AML-193 (cell line): ENCODE data around the gene FOXN3.
"Not testable (repeated sequence)": the region's sequence is repeated elsewhere in the genome, so short reads cannot be mapped to it uniquely, and the experiment has no call there.

ENCODE experiments used
- DNase-seq, 2 experiments: peaks; one replicate each; lab custom pipeline; 2025; lab: John Stamatoyannopoulos, UW

FOXN3 gene

DNA sequence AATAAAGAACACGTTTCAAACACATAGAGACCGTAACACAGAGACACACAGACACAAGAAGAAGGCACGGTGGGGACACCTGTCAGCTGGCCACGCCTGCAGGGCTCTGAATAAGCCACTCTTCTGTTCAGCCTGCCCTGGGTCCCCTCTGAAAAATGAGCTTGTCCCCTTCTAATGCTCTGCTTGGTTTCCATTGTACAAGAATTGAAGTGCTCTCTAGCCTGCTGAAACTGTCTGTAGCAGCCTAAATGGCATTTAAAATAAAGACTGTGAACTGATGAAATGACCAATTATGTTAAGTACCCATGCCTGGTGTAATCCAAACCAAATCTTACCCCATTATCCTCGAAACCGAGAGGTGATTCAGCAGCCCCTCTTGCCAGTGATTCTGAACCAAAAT, 139.8 kb downstream of the FOXN3 start:
- no peak for DNase-seq

GRCh38 chr14:89276424-89276975, 140.5 kb downstream of the FOXN3 start:
- DNase-seq = no peak

DNA sequence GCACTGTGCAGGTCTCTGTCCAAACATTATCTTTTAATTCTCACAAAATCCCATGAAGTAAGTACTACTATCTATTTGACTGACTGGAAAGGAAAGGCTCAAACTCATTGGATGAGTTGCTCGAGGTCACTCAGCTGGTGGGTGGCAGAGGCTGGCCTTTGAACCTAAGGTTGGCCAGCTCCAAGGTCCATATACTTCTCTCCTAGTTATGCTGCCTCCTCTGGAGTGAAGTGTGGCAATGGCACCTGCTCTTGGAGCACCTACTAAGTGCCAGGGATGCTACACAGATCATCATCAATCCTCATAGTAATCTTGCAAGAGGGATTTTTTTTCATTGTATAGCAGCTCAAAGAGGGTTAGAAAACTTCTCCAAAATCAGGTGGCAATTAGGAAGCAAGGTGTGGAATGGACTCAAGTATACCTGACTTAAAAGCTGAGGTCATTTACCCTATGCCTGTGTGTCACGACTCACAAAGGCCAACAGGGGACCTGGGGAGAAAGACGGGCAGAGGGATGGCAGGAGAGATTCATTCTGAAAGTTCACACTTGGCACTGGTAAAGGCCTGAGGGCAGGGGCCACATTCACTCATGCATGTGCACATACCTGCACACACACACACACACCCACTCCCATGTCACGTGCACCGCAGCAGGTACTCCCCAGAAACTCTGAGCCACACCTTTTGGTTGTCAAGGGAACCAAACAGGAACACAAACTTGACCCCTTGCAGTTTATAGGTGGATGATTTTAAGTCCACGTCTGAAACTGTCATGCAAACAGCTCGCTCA, 146.4 kb downstream of the FOXN3 start:
- DNase-seq = no peak

DNA sequence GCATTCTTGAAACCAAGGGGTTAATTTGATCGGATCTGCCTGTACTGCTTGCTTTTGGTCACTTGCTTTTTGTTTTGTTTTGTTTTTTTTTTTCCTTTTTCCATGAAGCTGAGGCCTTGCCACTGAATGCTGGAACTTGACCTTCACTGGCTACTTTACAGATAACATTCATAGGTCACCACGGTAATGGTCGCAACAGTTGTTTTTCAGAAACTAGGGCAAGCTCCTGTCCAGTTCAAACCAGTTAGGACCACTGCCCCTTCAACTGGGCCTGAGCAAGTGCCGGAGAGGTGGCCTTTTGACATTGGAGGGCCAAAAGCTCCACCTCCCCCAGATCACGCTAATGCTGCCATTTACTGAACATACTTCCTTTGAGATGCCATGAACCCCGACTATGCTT, 147.6 kb downstream of the FOXN3 start:
- DNase-seq = no peak

- no peak for DNase-seq
Observed at GRCh38 chr14:89268514-89268913, 148.5 kb downstream of the FOXN3 start.

DNA sequence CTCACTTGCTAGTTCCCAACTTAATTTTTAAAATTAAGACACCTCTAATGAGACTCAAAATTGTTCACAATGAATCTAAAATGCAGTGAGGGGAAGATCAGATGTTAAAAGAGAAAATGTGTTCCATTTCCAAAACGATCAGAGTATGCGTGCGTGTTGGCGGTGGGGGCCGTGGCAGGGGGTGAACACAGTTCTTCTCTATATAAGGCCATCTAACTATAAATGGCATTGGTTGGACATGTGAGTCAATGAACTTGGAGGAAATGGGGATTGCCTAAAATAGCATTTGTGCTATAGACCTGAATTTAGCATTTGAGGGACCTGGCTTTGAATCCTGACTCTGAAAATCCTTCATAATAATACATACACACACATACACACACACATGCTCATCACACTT, 149.4 kb downstream of the FOXN3 start:
- DNase-seq = no peak

DNA sequence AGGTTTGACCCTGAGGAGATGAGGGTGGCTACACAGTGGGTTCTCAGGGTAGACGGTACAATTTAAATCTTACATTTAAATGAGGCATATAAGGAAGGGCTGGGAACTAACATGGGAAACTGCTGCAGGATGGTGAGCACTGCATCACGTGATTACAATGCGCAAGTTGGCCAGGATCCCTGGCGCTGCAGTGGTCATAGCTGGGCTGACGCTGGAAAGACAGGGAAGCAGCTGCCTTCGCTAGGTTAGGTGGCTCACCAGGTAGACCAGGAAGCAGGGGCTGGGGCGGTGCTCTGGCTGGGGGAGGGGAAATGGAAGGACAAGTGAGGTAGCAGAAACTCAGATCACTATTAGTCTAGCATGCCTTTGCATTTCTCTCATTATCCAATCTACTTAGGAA, 149.9 kb downstream of the FOXN3 start:
- DNase-seq = no peak

GRCh38 chr14:89266754-89267153, 150.3 kb downstream of the FOXN3 start:
- DNase-seq = no peak

GRCh38 chr14:89265234-89265633, 151.8 kb downstream of the FOXN3 start:
- DNase-seq = no peak

GRCh38 chr14:89264196-89264800, 152.7 kb downstream of the FOXN3 start:
- no peak for DNase-seq

DNA sequence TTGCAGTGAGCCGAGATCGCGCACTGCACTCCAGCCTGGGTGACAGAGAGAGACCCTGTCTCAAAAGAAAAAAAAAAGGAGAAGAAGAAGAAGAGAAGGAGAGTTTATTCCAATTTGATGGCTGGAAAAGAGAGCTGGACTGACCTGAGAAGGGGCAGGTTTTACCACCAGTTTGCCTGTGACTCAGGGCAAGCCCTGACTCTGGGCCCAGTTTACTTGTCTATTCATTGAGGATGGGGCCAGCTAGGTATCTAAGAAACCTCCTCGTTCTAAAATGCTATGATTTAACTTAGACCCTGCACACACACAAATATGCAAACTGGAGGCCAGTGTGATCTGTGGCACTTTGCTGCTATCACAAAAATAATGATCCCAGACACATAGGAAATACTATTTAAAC, 155.0 kb downstream of the FOXN3 start:
- no peak for DNase-seq

GRCh38 chr14:89260898-89261297, 156.1 kb downstream of the FOXN3 start:
- no peak for DNase-seq

DNA sequence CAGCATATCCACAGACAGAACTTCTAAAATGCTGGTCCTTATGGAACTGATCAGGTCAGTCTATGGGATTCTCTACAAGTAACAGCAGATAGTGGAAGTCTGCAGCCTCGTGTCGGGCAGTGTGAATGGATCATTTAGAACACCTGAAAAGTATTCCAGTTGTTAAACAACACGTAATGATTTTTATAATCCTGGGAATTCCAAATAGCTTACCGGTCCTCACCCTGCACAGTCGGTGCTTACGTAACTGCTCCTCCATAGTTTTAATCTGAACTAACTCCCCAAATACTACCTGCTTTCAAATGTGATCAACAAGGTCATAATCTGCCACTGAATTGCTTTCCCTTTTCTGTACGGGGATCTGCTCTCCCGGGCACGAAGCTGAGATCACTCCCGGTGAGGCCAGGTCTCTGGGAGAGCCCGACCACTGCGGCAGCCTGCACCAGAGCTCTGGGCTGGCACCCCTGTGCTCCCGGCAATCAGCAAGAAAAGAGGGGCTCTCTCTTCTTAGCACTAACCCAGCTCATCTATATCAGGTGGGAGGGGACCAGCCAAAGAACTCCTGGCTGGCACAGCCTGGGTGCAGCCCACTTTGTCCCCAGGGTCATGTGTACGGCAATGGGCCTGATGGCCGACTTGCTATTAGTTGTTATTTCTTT, 157.0 kb downstream of the FOXN3 start:
- DNase-seq = no peak

DNA sequence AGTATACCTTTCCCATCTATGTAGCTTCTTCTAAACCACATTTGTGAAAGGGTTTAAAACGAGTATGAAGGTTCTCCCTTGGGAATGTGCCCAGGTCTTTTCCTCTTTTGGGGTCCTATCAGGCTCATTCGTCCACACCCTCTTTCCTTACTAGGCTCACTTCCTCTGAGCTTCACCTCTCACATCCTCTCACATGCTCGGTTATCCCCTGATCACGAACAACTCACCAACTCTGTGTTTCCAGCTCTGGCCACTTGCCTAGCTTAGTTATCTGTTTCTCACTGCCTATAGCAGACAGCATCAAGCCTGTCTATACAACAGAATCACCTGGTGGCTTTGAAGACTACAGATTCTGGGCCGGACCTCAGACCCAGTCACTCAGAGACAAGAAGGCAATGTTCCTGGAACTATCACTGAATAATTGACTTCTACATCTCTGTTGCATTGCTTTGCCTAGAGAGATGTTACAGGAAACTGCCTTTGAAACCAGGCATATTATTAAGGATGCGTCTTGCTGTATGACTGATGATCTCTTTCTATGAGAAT, 158.2 kb downstream of the FOXN3 start:
- DNase-seq = no peak

GRCh38 chr14:89256951-89257350, 160.1 kb downstream of the FOXN3 start:
- DNase-seq = no peak

- DNase-seq = no peak
Observed at GRCh38 chr14:89256283-89256682, 160.8 kb downstream of the FOXN3 start.

GRCh38 chr14:89255852-89256251, 161.2 kb downstream of the FOXN3 start:
- DNase-seq = no peak

- no peak for DNase-seq
Observed at GRCh38 chr14:89255012-89255411, 162.0 kb downstream of the FOXN3 start.

DNA sequence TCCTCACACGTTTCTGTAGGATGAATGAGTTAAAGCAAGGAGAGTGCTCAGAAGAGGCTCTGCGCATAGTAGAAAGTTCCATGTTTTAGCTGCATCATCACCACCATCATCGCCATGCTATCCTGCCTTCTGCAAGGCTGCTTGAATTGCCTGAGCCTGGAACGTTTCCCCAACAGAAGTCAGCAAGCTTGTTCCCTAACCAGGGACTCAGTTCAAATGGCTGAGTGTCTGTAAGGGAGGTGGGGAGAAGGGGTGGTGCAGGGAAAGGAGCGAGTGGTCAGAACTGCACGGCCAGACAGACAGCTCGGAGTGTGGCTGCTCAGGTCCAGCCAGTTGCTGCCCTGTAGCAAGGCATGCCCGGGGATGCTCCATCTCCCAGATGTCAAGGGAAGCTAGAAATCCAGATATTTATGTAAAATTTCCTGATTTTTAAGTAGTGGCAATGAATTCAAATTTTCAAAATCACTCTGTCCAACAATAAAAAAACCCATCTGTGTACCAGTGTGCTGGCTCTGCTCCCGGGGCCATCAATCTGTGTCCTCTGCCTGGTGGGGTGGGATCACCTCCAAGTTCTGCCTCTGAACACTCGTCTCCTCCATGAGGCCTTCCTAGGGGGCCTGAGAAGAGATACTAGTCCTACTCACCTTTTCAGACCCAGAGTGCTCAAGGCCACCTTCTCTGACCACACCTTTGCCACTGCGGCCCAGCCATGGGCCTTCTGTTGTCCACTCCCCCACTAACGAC, 162.7 kb downstream of the FOXN3 start:
- no peak for DNase-seq

DNA sequence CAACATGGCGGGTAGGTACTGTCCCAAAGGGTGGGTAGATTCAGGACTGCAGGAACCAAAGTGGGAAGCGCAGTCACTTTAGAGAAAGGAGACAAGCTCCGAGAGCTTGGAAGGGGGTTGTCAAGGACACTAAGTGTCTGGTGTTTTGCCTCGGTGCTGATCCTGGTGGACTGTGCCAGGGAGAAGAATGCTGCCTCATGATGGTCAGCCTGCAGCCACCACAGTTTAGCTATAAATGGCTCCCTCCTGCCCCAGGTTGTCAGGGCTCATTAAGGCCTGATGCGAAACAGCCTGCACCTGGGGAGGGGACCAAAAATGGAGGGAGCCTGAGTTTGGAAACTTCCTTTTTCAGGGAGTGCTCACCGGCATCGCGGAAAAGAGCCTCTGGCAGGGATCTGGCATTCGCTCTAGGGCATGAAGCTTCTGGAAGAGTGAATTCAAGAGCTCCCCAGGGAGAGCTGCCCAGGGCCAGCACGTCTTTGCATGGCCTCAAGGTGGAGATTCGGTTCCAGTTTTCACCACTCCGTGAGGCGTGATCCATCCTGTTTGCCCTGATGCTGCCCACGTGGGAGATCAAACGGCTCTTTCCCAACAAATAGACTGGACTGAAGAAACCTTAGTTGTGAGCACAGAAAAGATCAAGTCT, 164.0 kb downstream of the FOXN3 start:
- DNase-seq = no peak

DNA sequence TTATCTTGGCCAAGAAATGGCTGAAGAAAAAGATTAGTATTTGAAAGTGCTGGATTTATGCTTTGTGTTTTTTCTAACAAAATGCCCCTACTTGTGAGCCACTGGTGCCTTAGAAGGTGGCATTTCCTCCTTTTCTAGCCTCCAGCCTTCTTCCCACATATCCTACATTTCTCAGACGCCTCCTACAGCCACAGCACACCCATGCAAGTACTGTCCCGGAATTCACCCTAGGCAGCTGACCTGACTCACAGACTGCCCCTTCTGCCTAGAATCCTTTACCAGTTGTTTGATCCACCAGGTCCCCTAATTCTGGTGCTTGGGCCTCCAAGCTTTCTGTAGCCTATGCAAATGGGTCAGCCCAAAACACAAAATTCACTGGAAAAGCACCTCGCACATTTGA, 166.0 kb downstream of the FOXN3 start:
- no peak for DNase-seq

GRCh38 chr14:89250655-89250975, 166.4 kb downstream of the FOXN3 start:
- DNase-seq = not testable (repeated sequence)
